GM19240 (cell line): ENCODE measurements around the gene ZFAND3.
"Not testable (repeated sequence)": the region's sequence is repeated elsewhere in the genome, so short reads cannot be mapped to it uniquely, and the experiment has no call there.

Source experiments
- DNase-seq: peaks from one replicate; pipeline ENCODE4 v3.0.0; 2011; ENCODE audit warnings: low spot score; ENCODE audit not compliant: insufficient read length

ZFAND3 gene

DNA sequence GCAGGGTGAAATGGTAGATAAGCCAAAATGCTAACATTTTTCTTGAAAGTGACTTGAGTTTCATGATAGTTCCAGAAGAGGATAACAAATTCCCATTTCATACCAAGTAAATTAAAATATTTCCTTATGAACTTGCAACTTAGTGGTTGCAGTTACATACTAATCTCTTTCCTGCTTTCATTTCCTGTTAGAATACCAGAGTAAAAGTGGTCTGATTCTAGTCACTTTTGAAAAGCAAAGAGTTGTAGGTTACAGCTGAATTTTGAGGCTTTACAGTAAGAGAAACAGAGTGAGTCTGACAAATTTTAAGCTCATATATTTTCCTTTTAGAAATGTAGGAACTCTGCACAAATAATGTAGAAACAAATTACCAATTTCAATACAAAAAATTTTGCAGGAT, 117.4 kb downstream of the ZFAND3 start:
- DNase-seq, result no peak

DNA sequence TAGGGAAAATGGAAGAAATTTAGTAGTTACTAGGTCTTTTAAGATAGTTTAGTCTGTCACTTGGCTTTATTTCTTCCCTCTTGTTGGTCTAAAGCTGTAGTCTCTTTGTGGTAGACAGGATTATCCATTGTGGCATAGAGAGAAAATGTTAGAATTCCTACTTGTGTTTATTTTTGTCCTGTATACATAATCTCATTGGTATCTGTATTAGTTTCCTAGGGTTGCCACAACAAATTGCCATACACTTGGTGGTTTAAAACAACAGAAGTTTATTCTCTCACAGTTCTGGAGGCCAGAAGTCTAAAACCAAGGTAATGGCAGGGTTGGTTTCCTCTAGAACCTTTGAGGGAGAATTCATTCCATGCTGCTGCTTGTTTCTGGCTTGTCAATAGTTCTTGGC, 119.4 kb downstream of the ZFAND3 start:
- no peak for DNase-seq

- no peak for DNase-seq
These were observed 120.7 kb downstream of the ZFAND3 start for GRCh38 chr6:37940074-37940847.

- no peak for DNase-seq
These were observed 122.3 kb downstream of the ZFAND3 start for GRCh38 chr6:37941871-37942270.

- no peak for DNase-seq
These were observed 123.3 kb downstream of the ZFAND3 start for GRCh38 chr6:37942606-37943376.

- no peak for DNase-seq
These were observed 124.0 kb downstream of the ZFAND3 start for GRCh38 chr6:37943436-37944058.

GRCh38 chr6:37946057-37946456, 126.5 kb downstream of the ZFAND3 start:
- no peak for DNase-seq

GRCh38 chr6:37947468-37947867, 127.9 kb downstream of the ZFAND3 start:
- DNase-seq, result no peak

GRCh38 chr6:37948584-37948983, 129.1 kb downstream of the ZFAND3 start:
- DNase-seq, result not testable (repeated sequence)

- no peak for DNase-seq
These were observed 132.5 kb downstream of the ZFAND3 start for GRCh38 chr6:37952027-37952426.

DNA sequence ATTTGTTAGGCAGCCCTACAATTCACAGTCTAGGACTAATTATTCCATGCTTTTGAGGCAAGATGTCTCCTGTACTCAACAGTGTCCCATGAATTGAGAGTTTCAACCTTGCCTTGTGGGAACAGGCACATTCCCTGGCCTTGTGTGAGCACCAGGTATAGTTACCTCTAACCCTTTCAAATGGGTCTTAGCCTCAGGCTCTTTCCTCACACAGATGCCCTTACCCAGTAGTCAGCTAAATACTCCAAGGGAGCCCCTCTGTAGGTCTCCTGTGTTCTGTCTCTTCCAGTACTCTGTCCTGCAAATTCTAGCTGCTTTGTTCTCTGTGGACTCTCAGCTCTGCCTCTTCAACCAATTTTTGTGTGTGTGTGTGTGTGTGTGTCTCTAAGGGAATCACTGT, 135.3 kb downstream of the ZFAND3 start:
- no peak for DNase-seq

GRCh38 chr6:37956711-37957275, 137.3 kb downstream of the ZFAND3 start:
- DNase-seq, result no peak

DNA sequence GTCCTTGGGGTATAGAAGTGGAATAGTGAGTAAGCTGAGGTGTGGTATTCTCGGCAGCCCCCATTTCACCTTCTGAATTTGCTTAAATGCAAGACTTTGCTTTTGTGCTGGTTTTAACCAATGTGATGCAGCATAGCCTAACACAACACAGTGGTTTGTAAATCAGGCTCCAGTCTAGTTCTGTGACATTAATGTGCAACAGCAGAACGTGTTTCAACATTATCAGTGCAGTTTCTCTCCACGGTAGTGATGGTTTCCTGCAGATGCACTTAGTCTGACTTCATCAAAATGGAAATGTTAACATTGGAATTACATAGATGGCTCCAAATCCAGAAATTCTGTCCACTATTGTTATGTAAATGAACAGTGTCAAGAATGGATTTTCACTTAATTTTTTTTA, 139.5 kb downstream of the ZFAND3 start:
- DNase-seq, result no peak

DNA sequence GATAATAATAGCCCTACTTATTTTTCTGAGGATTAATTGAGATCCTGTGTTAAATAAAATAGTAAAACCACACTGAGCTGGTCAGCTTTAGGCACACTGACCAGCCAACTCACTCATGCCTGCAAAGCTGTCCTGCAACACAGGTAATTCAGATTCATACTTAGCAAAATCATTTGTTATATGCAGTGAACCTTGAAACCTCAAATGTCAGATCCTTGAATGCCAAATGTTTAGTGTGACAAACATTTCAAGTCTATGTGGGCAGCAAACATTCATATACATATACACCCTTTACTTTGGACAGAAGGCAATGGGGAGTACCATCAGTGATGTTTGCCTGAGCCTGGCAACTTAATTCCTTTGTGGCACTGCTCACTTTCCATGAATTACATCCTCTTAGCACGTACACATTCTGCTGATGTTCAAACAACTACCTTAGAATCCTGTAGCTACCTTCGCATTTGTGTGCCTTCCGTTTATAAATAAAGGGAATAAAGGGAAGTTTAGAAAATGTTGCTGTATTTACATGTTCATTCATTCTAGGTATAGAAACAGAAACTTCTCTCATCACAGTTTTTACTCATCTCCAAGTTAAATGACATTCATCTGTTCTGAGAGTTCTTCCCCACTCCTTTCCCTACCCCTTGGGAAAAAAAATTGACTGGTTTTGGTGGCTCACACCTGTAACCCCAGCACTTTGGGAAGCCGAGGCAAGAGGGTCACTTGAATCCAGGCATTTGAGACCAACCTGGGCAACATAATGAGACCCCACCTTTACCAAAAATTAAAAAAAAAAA, 140.8 kb downstream of the ZFAND3 start:
- no peak for DNase-seq

DNA sequence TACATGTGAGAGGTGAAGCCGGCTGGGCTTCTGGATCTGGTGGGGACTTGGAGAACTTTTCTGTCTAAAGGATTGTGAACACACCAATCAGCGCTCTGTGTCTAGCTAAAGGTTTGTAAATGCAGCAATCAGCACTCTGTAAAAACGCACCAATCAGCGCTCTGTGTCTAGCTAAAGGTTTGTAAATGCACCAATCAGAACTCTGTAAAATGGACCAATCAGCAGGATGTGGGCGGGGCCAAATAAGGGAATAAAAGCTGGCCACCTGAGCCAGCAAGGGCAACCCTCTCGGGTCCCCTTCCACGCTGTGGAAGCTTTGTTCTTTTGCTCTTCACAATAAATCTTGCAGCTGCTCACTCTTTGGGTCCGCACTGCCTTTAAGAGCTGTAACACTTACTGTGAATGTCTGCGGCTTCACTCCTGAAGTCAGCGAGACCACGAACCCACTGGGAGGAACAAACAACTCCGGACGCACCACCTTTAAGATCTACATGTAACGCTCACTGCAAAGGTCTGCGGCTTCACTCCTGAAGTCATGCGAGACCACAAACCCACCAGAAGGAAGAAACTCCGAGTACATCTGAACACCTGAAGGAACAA, 143.1 kb downstream of the ZFAND3 start:
- not testable (repeated sequence) for DNase-seq

DNA sequence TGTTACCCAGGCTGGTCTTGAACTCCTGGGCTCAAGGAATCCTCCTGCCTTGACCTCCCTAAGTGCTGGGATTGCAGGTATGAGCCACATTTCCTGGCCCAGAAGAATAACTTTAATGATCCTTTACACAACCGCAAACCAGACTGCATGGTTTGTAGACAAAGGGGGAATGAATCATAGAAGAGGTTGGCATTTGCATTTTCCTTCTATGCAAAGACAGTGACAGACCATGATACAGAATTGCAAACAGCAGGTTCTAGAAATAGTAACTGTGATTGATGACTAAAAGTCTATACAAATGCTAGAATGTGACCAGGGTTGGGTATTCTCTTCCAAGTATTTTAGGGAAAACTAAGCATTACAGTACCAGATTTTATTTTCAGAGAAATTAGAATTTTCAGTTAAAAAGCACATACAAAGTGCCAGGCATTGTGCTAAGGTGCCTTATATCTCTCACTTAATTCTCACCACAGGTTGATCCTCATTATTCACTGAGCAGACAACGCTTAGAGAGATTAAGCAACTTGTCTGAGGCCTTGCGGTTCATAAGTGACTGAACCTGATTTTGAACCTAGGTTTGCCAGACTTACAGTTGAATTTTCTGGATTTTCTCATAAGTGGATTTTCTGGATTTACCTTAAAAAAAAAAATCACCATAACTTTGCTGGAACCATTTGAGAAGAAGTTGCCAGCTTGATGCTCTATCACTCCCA, 146.6 kb downstream of the ZFAND3 start:
- DNase-seq, result no peak

DNA sequence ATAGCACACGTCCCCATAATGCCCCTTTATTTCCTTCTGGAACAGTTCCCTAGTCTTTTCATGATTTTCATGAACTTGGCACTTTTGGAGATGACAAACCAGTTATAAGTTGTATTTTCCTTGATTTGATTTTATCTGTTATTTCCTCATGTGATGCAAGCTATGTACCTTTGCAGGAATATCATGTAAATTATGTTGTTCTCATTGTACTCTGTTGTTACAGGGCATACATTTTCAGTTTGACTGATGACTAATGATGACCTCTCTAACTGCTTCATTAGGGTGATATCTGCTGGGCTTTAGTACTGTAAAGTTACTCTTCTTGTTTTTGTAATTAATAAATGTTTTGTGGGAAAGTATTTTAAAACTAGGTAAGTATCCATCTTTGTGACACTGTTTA, 147.3 kb downstream of the ZFAND3 start:
- no peak for DNase-seq

- no peak for DNase-seq
These were observed 148.1 kb downstream of the ZFAND3 start for GRCh38 chr6:37967651-37968050.

DNA sequence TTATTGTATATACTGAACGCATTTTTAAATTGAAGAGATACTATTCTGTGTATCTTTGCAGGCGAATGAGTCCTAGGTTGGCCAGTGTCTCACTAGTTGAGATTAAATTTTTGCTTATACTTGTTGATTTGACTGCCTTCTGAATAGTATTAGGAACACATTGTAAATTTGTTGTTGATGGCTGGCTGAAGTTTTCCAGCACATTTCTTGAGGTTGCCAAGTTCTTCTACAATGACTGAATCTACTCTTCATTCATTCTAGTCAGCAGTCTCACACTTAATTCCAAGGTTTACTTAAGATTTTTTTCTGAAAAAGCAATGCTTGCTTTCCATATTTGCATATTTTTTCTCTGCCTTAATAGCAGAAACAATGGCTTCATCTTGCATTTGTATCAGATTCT, 151.7 kb downstream of the ZFAND3 start:
- DNase-seq, result no peak

- no peak for DNase-seq
These were observed 152.3 kb downstream of the ZFAND3 start for GRCh38 chr6:37971711-37972390.
